ENCODE data around the gene RYR1. TPM values are rescaled to one million over a fixed set of nuclear protein-coding genes. Genes with fewer than 3 reads are reported as not detected.
A peak's percentile ranks its signal among the peaks of the same experiment; 100 is the strongest.
"Not testable (repeated sequence)": the region's sequence is repeated elsewhere in the genome, so short reads cannot be mapped to it uniquely, and the experiment has no call there.

RYR1 gene
- total RNA-seq, 4 donors from 2014 or later: 8.4 to 35.1 (median 16.6) TPM

- DNase-seq (ENCODE audit: low spot score in 2 of 2): no peak
- TF ChIP-seq CTCF (IDR thresholded peaks at IDR 0.05) (no peak), POLR2A (IDR thresholded peaks at IDR 0.05) (no peak)
- H3K4me3 ChIP-seq (ENCODE audit: low read depth, poor library complexity, severe bottlenecking): peak within 1 kb of the TSS; percentile 18
- 23 to 37% methylated on average over 18 to 20 of the region's 20 CpGs for WGBS, 2 donors
- intact Hi-C loops (cut with DNase I; ENCODE audit: low total_unique reads): no loop called here
Observed at GRCh38 chr19:38425810-38426466, 7.6 kb upstream of the RYR1 start, which contains the start of gene RASGRP4. TSS of gene RASGRP4 (minus strand) at chr19:38426219. CDS start at chr19:38426091, 128 bp downstream.

GRCh38 chr19:38427035-38427677 lies 6.3 kb upstream of the RYR1 start:
- WGBS, 2 donors: 60 to 61% methylated on average over 16 to 17 of the region's 17 CpGs
- DNase-seq (ENCODE audit: low spot score in 2 of 2); intact Hi-C loops (cut with DNase I; ENCODE audit: low total_unique reads); H3K4me3 ChIP-seq (ENCODE audit: low read depth, poor library complexity, severe bottlenecking): not testable (repeated sequence)

- 52 to 55% methylated on average over 14 of the region's 14 CpGs for WGBS, 2 donors
- intact Hi-C loops (cut with DNase I; ENCODE audit: low total_unique reads): no loop called here
- no peak overlapping the region for H3K4me3 ChIP-seq (ENCODE audit: low read depth, poor library complexity, severe bottlenecking)
- TF ChIP-seq POLR2A (IDR thresholded peaks at IDR 0.05) (no peak), CTCF (IDR thresholded peaks at IDR 0.05) (no peak)
- DNase-seq (ENCODE audit: low spot score in 2 of 2): no peak
Observed at GRCh38 chr19:38429055-38429810, 4.3 kb upstream of the RYR1 start.

GRCh38 chr19:38429811-38430156 lies 3.7 kb upstream of the RYR1 start:
- TF ChIP-seq POLR2A (IDR thresholded peaks at IDR 0.05): no peak
- no peak for TF ChIP-seq CTCF (IDR thresholded peaks at IDR 0.05)
- H3K4me3 ChIP-seq (ENCODE audit: low read depth, poor library complexity, severe bottlenecking): no peak overlapping the region
- no peak for DNase-seq (ENCODE audit: low spot score in 2 of 2)
- intact Hi-C loops (cut with DNase I; ENCODE audit: low total_unique reads): no loop called here
- WGBS, 2 donors: 74 to 78% methylated on average over 2 of the region's 2 CpGs

- intact Hi-C loops (cut with DNase I; ENCODE audit: low total_unique reads): no loop called here
- DNase-seq (ENCODE audit: low spot score in 2 of 2): no peak
- 75 to 77% methylated on average over 7 of the region's 7 CpGs for WGBS, 2 donors
- TF ChIP-seq CTCF (IDR thresholded peaks at IDR 0.05) (no peak), POLR2A (IDR thresholded peaks at IDR 0.05) (no peak)
- no peak overlapping the region for H3K4me3 ChIP-seq (ENCODE audit: low read depth, poor library complexity, severe bottlenecking)
Observed at GRCh38 chr19:38430931-38431330, 2.6 kb upstream of the RYR1 start.

- 3 to 10% methylated on average over 9 to 12 of the region's 13 CpGs for WGBS, 2 donors
- intact Hi-C loops (cut with DNase I; ENCODE audit: low total_unique reads): no loop called here
- no peak for TF ChIP-seq CTCF (IDR thresholded peaks at IDR 0.05)
- no peak for TF ChIP-seq POLR2A (IDR thresholded peaks at IDR 0.05)
- no peak for DNase-seq (ENCODE audit: low spot score in 2 of 2)
- H3K4me3 ChIP-seq (ENCODE audit: low read depth, poor library complexity, severe bottlenecking): no peak overlapping the region
Observed at GRCh38 chr19:38434549-38435051, 1.1 kb downstream of the RYR1 start.

Data from lower leg skin (tissue), 4 donors.